NOMO-1 (cell line): ENCODE results near the gene CDYL2.
"Not testable (repeated sequence)": the region's sequence is repeated elsewhere in the genome, so short reads cannot be mapped to it uniquely, and the experiment has no call there.

Source experiments
- DNase-seq, 2 experiments: peaks; one replicate each; lab custom pipeline; 2025; ENCODE audit not compliant: unreplicated experiment in 2 of 2; lab: John Stamatoyannopoulos, UW

CDYL2 gene

GRCh38 chr16:80809366-80809765, 5.0 kb upstream of the CDYL2 start:
- no peak for DNase-seq

DNA sequence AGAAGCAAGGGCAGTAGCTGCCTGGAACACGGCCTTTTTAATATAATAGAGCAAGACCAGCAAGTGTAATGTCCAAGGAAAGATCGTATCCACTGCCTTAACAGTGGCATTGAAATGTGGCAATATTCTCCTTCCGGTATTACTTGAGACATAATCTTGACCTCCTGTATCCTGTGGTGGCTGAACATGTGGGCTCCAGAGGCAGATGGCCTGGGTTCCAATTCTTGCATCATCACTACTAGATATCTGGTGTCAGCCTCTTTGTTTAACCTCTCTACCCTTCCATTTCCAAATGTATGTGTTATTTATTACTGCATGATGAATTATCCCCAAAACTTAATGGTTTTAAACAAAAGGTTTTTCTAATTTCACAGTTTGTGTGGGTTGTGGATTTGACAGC, 3.5 kb upstream of the CDYL2 start:
- DNase-seq = no peak

- DNase-seq = no peak
These were observed 2.5 kb upstream of the CDYL2 start for GRCh38 chr16:80806927-80807340.

DNA sequence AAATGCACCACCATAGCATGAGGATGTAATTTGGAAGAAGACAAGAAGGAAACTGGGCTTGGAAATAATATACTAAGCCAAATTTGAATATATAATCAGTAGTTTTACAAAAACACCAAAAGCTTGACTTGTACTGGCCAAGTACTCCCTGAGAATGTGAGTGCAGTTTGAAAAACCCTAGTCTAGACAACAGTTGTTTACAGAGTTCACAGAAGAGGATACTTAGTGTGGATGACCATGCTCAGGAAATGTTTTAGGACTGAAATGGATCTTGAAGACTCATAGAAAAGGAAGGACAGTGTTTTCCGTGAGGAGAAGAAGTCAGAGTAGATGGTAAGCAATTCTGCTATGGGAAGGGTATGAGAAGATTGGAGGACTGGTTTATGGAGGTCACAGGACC, 1.9 kb upstream of the CDYL2 start:
- DNase-seq = no peak

- peak; percentile 31 to 33 for DNase-seq
These were observed 307 bp downstream of the CDYL2 start for GRCh38 chr16:80804056-80804525.

DNA sequence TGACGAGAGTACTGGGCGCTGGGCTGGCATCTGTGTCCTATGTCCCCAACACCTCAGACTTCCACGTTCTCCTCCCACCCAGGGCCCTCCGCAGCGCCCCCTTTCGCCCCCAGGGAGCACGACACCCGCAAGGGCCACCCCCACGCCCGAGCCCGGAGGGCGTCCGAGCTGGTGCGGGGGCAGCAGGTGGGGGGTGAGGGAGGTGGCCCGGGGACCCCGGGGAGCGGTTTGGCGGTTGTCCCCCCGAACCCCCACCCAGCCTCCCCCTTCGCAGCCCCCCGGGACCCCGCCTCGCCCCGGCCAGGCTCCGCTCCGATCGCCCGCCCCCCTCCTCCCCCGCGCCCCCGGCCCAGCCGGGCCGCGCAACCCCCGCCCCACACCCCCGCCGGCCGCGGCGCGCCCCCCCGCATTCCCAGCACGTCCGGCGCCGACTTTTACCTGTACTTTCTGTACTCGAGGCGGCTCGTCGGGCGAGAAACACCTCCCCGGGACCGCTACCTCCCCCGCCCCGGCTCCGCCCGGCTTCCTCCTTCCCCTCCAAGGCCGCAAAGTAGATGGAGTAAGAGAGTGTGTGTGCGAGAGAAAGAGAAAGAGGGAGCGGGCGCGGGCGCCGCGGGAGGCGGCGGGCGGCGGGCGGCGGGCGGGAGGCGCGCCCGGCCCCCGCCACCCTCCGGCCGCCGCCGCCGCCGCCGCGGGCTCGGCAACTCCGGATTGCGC, 901 bp downstream of the CDYL2 start:
- no peak for DNase-seq

DNA sequence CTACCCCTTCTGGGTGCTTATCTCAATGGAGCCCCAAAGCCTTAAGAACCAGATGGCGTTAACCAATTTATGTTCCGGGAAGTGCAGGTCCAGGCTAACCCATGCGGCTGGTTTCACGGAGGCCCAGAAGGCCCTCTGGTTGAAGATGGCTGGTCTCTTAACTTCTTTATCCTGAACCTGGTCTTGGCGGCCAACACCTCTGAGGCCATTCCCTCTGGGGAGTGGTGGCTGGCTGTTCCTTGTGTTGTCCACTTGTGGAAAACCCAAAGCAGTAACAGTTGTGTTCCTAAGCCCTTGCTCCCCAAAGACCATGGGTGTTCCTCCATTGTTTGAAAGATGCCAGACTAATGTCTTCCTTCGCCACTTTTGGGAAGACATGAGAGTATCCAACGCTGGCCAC, 1.5 kb downstream of the CDYL2 start:
- no peak for DNase-seq

DNA sequence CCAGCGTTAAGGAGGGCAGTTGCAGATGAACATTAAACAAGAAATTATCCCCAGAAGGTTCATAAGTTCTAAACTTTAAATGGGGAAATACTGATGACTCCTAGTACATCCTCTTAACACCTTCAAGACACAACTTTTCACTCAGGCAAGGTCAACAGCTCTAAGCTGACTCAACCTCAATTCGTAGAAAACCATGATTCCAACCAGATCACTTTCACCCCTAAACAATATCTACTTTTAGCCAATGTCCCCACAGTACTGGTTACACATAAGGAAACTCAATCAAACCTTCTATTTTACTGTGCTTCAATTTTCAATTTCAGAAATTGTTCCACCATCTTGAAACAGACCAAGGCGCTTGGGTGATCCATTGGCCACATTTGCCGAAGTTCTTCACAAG, 2.3 kb downstream of the CDYL2 start:
- no peak for DNase-seq

- no peak for DNase-seq
These were observed 10.3 kb downstream of the CDYL2 start for GRCh38 chr16:80794071-80794470.

DNA sequence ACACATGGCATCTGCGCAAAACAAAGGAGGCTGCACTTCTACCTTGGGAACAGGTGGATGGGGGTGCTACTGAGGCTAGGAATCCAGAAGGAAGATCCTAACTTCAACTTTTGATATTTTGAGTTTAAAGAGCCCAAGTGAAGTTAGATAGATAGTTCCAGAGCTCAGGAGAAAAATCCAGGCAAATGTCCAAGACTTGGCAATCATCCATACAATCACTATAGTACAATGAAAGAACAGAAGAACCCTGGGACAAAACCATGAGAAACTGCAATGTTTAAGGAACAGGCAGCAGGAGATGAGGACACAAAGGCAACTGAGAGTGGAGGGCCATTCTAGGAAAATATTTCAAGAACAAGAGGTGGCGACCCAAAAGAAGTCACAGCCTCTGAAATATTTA, 12.4 kb downstream of the CDYL2 start:
- DNase-seq = no peak

DNA sequence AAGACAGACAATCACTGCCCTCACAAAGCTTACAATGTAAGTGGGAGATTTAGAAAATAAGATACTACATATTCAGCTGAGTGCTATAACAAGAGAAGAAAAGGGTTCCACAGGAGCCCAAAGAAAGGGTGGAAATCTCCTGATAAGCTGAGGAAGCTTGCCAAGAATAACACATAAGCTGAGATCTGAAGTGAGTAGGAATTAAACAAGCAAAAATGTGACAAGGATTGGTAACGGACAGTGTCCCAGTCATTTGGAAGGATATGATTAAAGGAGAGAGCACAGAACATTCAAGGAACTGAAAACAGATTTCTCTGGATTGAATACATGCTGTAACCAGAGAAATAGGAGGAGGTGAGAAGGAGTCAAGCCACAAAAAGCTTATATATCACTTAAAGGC, 13.0 kb downstream of the CDYL2 start:
- no peak for DNase-seq

- no peak for DNase-seq
These were observed 13.6 kb downstream of the CDYL2 start for GRCh38 chr16:80790751-80791150.

GRCh38 chr16:80788027-80788426, 16.4 kb downstream of the CDYL2 start:
- DNase-seq = no peak

- not testable (repeated sequence) for DNase-seq
These were observed 17.8 kb downstream of the CDYL2 start for GRCh38 chr16:80786561-80786960.

GRCh38 chr16:80784951-80785350, 19.4 kb downstream of the CDYL2 start:
- no peak for DNase-seq

- DNase-seq = no peak
These were observed 25.7 kb downstream of the CDYL2 start for GRCh38 chr16:80778703-80779102.

- DNase-seq = no peak
These were observed 27.5 kb downstream of the CDYL2 start for GRCh38 chr16:80776856-80777255.

GRCh38 chr16:80775450-80775849, 28.9 kb downstream of the CDYL2 start:
- DNase-seq = no peak

DNA sequence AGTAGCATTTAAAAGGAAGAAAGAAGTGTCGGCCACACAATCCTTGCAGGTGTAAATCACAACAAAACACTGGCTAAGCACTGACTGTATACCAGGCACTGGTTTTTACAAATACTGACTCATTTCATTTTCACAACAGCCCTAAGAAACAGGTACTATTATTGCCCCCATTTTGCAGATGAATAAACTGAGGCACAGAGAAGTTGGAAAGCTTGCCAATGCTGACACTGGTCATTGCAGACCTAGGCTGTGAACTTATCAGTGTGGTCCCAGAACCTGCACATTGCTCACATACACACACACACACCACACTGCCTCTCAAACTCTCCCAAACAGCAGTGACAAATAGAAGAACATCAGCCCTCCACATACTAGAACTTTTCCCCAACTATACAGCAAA, 37.6 kb downstream of the CDYL2 start:
- DNase-seq = no peak

- no peak for DNase-seq
These were observed 44.8 kb downstream of the CDYL2 start for GRCh38 chr16:80759419-80760162.

DNA sequence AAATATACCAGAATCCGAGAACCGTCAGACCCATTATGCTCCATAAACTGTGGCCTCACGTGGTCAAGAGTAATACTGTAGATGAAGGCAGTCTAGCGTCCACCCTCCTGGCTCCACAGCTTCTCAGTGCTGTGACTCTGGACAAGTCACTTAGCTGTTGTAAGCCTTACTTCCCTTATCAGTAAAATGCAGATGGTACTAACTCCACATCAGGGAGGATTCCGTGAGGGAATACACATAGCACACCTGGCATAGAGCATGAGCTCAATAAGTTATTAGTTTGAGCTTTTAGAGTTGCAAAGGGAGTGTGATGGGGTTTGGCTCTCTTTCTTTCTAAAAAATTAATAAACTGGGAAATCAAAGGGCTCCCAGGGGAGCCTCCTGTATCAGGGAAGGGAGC, 49.9 kb downstream of the CDYL2 start:
- no peak for DNase-seq

DNA sequence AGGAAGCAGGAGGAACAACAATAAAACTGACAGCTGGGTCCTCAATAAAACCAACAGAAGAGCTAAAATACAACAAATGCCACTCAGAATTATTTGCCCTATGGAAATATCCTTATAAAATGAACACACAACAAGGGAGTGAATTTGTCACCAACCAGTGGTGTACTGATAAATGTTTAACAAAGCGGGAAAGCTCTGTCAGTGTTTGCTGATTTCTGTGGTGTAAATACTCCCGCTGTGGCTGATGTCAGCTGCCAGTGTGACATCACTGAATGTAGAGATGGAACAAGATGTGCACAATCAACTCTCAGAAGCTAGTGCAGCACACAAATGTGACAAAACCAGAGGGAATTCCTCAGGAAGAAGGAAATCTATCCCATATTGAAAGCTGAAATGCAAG, 51.9 kb downstream of the CDYL2 start:
- DNase-seq = no peak
